Upper lobe of left lung (tissue), 6 donors: ENCODE results near the gene TNF. TPM values are rescaled to one million over a fixed set of nuclear protein-coding genes. Genes with fewer than 3 reads are reported as not detected.

Experiments
- ATAC-seq, 2 donors: fragments of 200-7000 bp; cut with Tn5 transposase; one replicate each; pipeline ENCODE4 v1.9.1; 2022; ENCODE audit warnings: mild to moderate bottlenecking in 2 of 2, moderate library complexity in 2 of 2; ENCODE audit not compliant: low FRiP score in 2 of 2
- DNase-seq, 2 donors: peaks; one replicate each; pipeline ENCODE4 v3.0.0-alpha.2; 2019 to 2020
- H3K27ac ChIP-seq, 4 donors: fragments of 200-600 bp; sonication (generic); one replicate each; pipeline ENCODE4 v1.5.1; 2016 to 2019
- H3K27me3 ChIP-seq, 4 donors: fragments of 200-600 bp; sonication (generic); one replicate each; pipeline ENCODE4 v1.5.1; 2017 to 2019
- H3K36me3 ChIP-seq, 4 donors: fragments of 200-600 bp; sonication (generic); one replicate each; pipeline ENCODE4 v1.5.1; 2016 to 2019
- H3K4me1 ChIP-seq, 4 donors: fragments of 200-600 bp; sonication (generic); one replicate each; pipeline ENCODE4 v1.5.1; 2018 to 2019
- H3K4me3 ChIP-seq, 4 donors: fragments of 200-600 bp; sonication (generic); one replicate each; pipeline ENCODE4 v1.5.1; 2017 to 2019; ENCODE audit warnings: mild to moderate bottlenecking in 2 of 4, moderate library complexity in 1 of 4
- H3K9me3 ChIP-seq, 4 donors: fragments of 200-600 bp; sonication (generic); one replicate each; pipeline ENCODE4 v1.5.1; 2018 to 2019
- CTCF ChIP-seq, 6 experiments: fragments of 450-650 bp in 4 of 6; fragments of 200-600 bp in 2 of 6; sonication (generic) in 2 of 6; IDR thresholded peaks; one replicate each; pipeline ENCODE4 v1.5.1; 2016 to 2019; ENCODE audit warnings: antibody characterized with exemption in 6 of 6
- EP300 ChIP-seq, 4 donors: sonication (generic); formaldehyde crosslinking; IDR thresholded peaks; one replicate each; pipeline ENCODE4 v1.5.1; 2017; ENCODE audit warnings: antibody characterized with exemption in 4 of 4, control low read depth in 2 of 4
- POLR2A ChIP-seq, 4 donors: fragments of 450-650 bp; IDR thresholded peaks; one replicate each; pipeline ENCODE4 v1.5.1; 2016 to 2017; ENCODE audit warnings: antibody characterized with exemption in 4 of 4, mild to moderate bottlenecking in 2 of 4
- POLR2AphosphoS5 ChIP-seq, 2 donors: sonication (generic); formaldehyde crosslinking; IDR thresholded peaks; one replicate each; pipeline ENCODE4 v1.5.1; 2017; ENCODE audit warnings: antibody characterized with exemption in 2 of 2
- WGBS, 2 donors: methylation state at CpG; one replicate each; pipeline ENCODE4 v1.1.5; 2017 to 2018; 5-methylcytosine and 5-hydroxymethylcytosine counted together
- total RNA-seq, 6 donors: library from RNA; depleted of rRNA in 4 of 6; stranded (reverse); fragments of >200 nt in 4 of 6; gene quantifications; one replicate each; pipeline versions ENCODE4 v1.1.0 to v1.2.1, GENCODE V29; 2016 to 2021
- donor health status: DM: no; HTN: no; CAD: no; lungs with moderate emphysema.
- donor health status: DM: no; HTN: yes; CAD: no; lungs with severe emphysema.

The TNF gene
- total RNA-seq, 6 donors from 2014 or later: 0.33 to 6.6 (median 2.9) TPM

- WGBS, 2 donors: 9 to 17% methylated on average over 11 of the region's 11 CpGs
- Histone ChIP-seq H3K27me3 (no peaks in the 10 kb centered on the region), H3K4me1 (peaks cover 18 to 37% (median 25%) of the 10 kb centered on the region in 4 donors), H3K4me3 (peak within 1 kb of the TSS; percentile 22 to 54 (median 44)), H3K36me3 (peaks cover 0 to 23% (median 8%) of the 10 kb centered on the region in 4 donors), H3K9me3 (no peaks in the 10 kb centered on the region), H3K27ac (peak within 1 kb of the TSS; percentile 79 to 87 (median 83))
- DNase-seq (peak; percentile 84 to 96), ATAC-seq (peak; percentile 90 to 93)
- peak in 1 of 2 donors; percentile 27 for TF ChIP-seq POLR2AphosphoS5 (IDR thresholded peaks at IDR 0.05)
- peak; percentile 92 to 98 (median 96) for TF ChIP-seq CTCF (IDR thresholded peaks at IDR 0.05)
- TF ChIP-seq EP300 (IDR thresholded peaks at IDR 0.05): no peak
- TF ChIP-seq POLR2A (IDR thresholded peaks at IDR 0.05): no peak
Observed at GRCh38 chr6:31546339-31546957, 28.9 kb upstream of the TNF start, which contains the start of gene ATP6V1G2. TSS of gene ATP6V1G2 (minus strand) at chr6:31546608. CDS start at chr6:31546559, 49 bp downstream.

- peak; percentile 94 for TF ChIP-seq POLR2AphosphoS5 (IDR thresholded peaks at IDR 0.05)
- peak in 1 of 4 donors; percentile 26 for TF ChIP-seq EP300 (IDR thresholded peaks at IDR 0.05)
- TF ChIP-seq POLR2A (IDR thresholded peaks at IDR 0.05): peak in 2 of 4 donors; percentile 36 to 65
- peak in 2 of 6 experiments; percentile 12 to 37 for TF ChIP-seq CTCF (IDR thresholded peaks at IDR 0.05)
- WGBS, 2 donors: 0% methylated on average over 25 of the region's 25 CpGs
- Histone ChIP-seq H3K27me3 (no peaks in the 10 kb centered on the region), H3K4me3 (peak within 1 kb of the TSS; percentile 22 to 54 (median 44)), H3K27ac (peak within 1 kb of the TSS; percentile 79 to 87 (median 83)), H3K4me1 (peaks cover 18 to 37% (median 25%) of the 10 kb centered on the region in 4 donors), H3K9me3 (no peaks in the 10 kb centered on the region), H3K36me3 (peaks cover 0 to 24% (median 9%) of the 10 kb centered on the region in 4 donors)
- ATAC-seq (peak; percentile 97 to 98), DNase-seq (peak; percentile 60 to 97)
Observed at GRCh38 chr6:31546958-31547726, 28.2 kb upstream of the TNF start, which contains the start of gene NFKBIL1. TSS of gene NFKBIL1 (plus strand) at chr6:31547608. CDS start at chr6:31547695, 87 bp downstream.

GRCh38 chr6:31547727-31548543 is 27.4 kb upstream of the TNF start:
- H3K27ac ChIP-seq: peak overlapping the region; percentile 79 to 87 (median 83)

More at GRCh38 chr6:31547727-31548543, 27.4 kb upstream of the TNF start:
- H3K36me3 ChIP-seq: peaks cover 0 to 24% (median 10%) of the 10 kb centered on the region in 4 donors
- H3K27me3 ChIP-seq: no peaks in the 10 kb centered on the region
- DNase-seq (peak in 1 of 2 donors; percentile 85), ATAC-seq (peak in 1 of 2 donors; percentile 1)
- TF ChIP-seq EP300 (IDR thresholded peaks at IDR 0.05) (no peak), CTCF (IDR thresholded peaks at IDR 0.05) (no peak), POLR2A (IDR thresholded peaks at IDR 0.05) (no peak), POLR2AphosphoS5 (IDR thresholded peaks at IDR 0.05) (no peak)
- no peaks in the 10 kb centered on the region for H3K9me3 ChIP-seq
- H3K4me3 ChIP-seq: peak overlapping the region in 3 of 4 donors; percentile 42 to 54 (median 45)
- WGBS, 2 donors: 70% methylated on average over 17 to 24 of the region's 24 CpGs
- H3K4me1 ChIP-seq: peaks cover 13 to 30% (median 20%) of the 10 kb centered on the region in 4 donors
